KG1 (cell line): ENCODE measurements around the gene DDX19B.
"Not testable (repeated sequence)": the region's sequence is repeated elsewhere in the genome, so short reads cannot be mapped to it uniquely, and the experiment has no call there.

Experiments
- DNase-seq: peaks from one replicate; lab custom pipeline; 2025; lab: John Stamatoyannopoulos, UW

The DDX19B gene

GRCh38 chr16:70298988-70299938, at the start of gene DDX19B:
TSS of gene DDX19B (plus strand) at chr16:70299186. CDS start at chr16:70299298, 112 bp downstream.
- DNase-seq = peak; percentile 75

GRCh38 chr16:70249697-70250096, 49.3 kb upstream of the DDX19B start:
- DNase-seq = not testable (repeated sequence)

GRCh38 chr16:70250748-70251628, 48.0 kb upstream of the DDX19B start:
- peak; percentile 12 for DNase-seq

GRCh38 chr16:70251629-70252354, 47.2 kb upstream of the DDX19B start, which contains the start of gene EXOSC6:
TSS of gene EXOSC6 (minus strand) at chr16:70251940. CDS start at chr16:70251900, 40 bp downstream.
- peak; percentile 92 for DNase-seq

- DNase-seq = no peak
These were observed 46.5 kb upstream of the DDX19B start for GRCh38 chr16:70252355-70252988.

GRCh38 chr16:70253291-70254106, 45.5 kb upstream of the DDX19B start:
- DNase-seq = no peak

GRCh38 chr16:70254180-70254964, 44.6 kb upstream of the DDX19B start:
- DNase-seq = no peak

- DNase-seq = no peak
These were observed 44.1 kb upstream of the DDX19B start for GRCh38 chr16:70254965-70255286.

- no peak for DNase-seq
These were observed 43.4 kb upstream of the DDX19B start for GRCh38 chr16:70255574-70255973.

GRCh38 chr16:70257391-70257790, 41.6 kb upstream of the DDX19B start:
- DNase-seq = no peak

GRCh38 chr16:70258065-70258464, 40.9 kb upstream of the DDX19B start:
- DNase-seq = no peak

- no peak for DNase-seq
These were observed 40.0 kb upstream of the DDX19B start for GRCh38 chr16:70258946-70259345.

- not testable (repeated sequence) for DNase-seq
These were observed 39.1 kb upstream of the DDX19B start for GRCh38 chr16:70259903-70260302.

GRCh38 chr16:70267516-70267915, 31.5 kb upstream of the DDX19B start:
- no peak for DNase-seq

GRCh38 chr16:70267922-70268321, 31.1 kb upstream of the DDX19B start:
- DNase-seq = not testable (repeated sequence)

GRCh38 chr16:70269471-70269870, 29.5 kb upstream of the DDX19B start:
- no peak for DNase-seq

GRCh38 chr16:70270176-70270575, 28.8 kb upstream of the DDX19B start:
- DNase-seq = no peak

GRCh38 chr16:70271696-70272095, 27.3 kb upstream of the DDX19B start:
- no peak for DNase-seq

GRCh38 chr16:70276392-70276791, 22.6 kb upstream of the DDX19B start:
- no peak for DNase-seq
